HepG2 (cell line): ENCODE results near the gene RPS19. TPM values are rescaled to one million over a fixed set of nuclear protein-coding genes. Genes with fewer than 3 reads are reported as not detected.
A peak's percentile ranks its signal among the peaks of the same experiment; 100 is the strongest.

Experiments used
- ATAC-seq: fragments of 200-7000 bp; cut with Tn5 transposase; 3 replicates; pipeline ENCODE4 v1.9.1; 2020; ENCODE audit warnings: mild to moderate bottlenecking, moderate library complexity
- BruUV-seq: library from RNA; stranded (reverse); fragments of 400-500 nt; replicated peaks from 2 replicates; lab custom pipeline; 2021; lab: Mats Ljungman, UMichigan
- CTCF ChIA-PET: fragments of 300-600 bp; formaldehyde crosslinking; extraction: SDS; loops from one replicate; lab custom pipeline; 2021; ENCODE audit warnings: low total read pairs, inconsistent platforms, low intra/inter-chr PET ratio; lab: Yijun Ruan, JAX
- POLR2A ChIA-PET: fragments of 350-600 bp; sonication (Branson Sonifier 250); formaldehyde crosslinking; loops from one replicate; lab custom pipeline; 2020; ENCODE audit warnings: antibody characterized with exemption, inconsistent platforms; lab: Yijun Ruan, JAX
- DNase-seq: peaks from one replicate; pipeline ENCODE4 v3.0.0-alpha.2; 2015; ENCODE audit warnings: low spot score
- FAIRE-seq: peaks from 3 replicates; lab custom pipeline; 2011; peaks lifted over from hg19 to GRCh38; lab: Jason Lieb, UNC
- H2AFZ ChIP-seq: one replicate; pipeline ENCODE4 v1.6.1; 2011; ENCODE audit warnings: low read length, inconsistent platforms
- H3K27ac ChIP-seq: fragments of 300-600 bp; 3 replicates; pipeline ENCODE4 v1.8.0; 2011; ENCODE audit warnings: mixed run types, mild to moderate bottlenecking, mixed read lengths, low read length, inconsistent platforms; ENCODE audit not compliant: insufficient read depth; ENCODE audit errors: extremely low read length
- H3K27me3 ChIP-seq, 2 experiments: fragments of 200-600 bp in 1 of 2; 2 replicates in 1 of 2; 3 replicates in 1 of 2; pipeline versions ENCODE4 v1.6.0 to v1.8.0; 2011; ENCODE audit warnings: low read length in 2 of 2, mild to moderate bottlenecking in 2 of 2, moderate library complexity in 2 of 2, inconsistent platforms in 1 of 2; ENCODE audit not compliant: insufficient read depth in 2 of 2, control insufficient read depth in 1 of 2
- H3K36me3 ChIP-seq, 2 experiments: fragments of 200-600 bp in 1 of 2; replicated peaks in 1 of 2; 2 replicates in 1 of 2; 3 replicates in 1 of 2; pipeline versions ENCODE4 v1.5.1 to v1.8.0; 2011; ENCODE audit warnings: low read length in 2 of 2, inconsistent platforms in 1 of 2; ENCODE audit not compliant: insufficient read depth in 2 of 2, control insufficient read depth in 1 of 2
- H3K4me1 ChIP-seq: 2 replicates; pipeline ENCODE4 v1.5.1; 2012; ENCODE audit warnings: low read length, inconsistent platforms; ENCODE audit not compliant: insufficient read depth
- H3K4me2 ChIP-seq: 2 replicates; pipeline ENCODE4 v1.6.0; 2011; ENCODE audit warnings: low read depth, low read length, inconsistent platforms
- H3K4me3 ChIP-seq, 3 experiments: fragments of 200-600 bp in 1 of 3; sonication (generic), shearing (Covaris generic) in 1 of 3; replicated peaks in 1 of 3; 2 replicates each; pipeline ENCODE4 v1.5.1; 2011 to 2016; ENCODE audit warnings: low read length in 3 of 3, inconsistent platforms in 2 of 3, low read depth in 2 of 3, mild to moderate bottlenecking in 2 of 3, control low read depth in 1 of 3, mixed read lengths in 1 of 3; ENCODE audit not compliant: insufficient read depth in 1 of 3
- H3K79me2 ChIP-seq: one replicate; pipeline ENCODE4 v1.6.1; 2011; ENCODE audit warnings: low read length, inconsistent platforms; ENCODE audit not compliant: insufficient read depth
- H3K9ac ChIP-seq: 2 replicates; pipeline ENCODE4 v1.6.0; 2011; ENCODE audit warnings: mild to moderate bottlenecking, low read depth, low read length, inconsistent platforms; ENCODE audit not compliant: insufficient read depth
- H3K9me3 ChIP-seq: 2 replicates; pipeline ENCODE4 v1.5.1; 2012; ENCODE audit warnings: mild to moderate bottlenecking, low read length
- H4K20me1 ChIP-seq: 2 replicates; pipeline ENCODE4 v1.6.0; 2011; ENCODE audit warnings: inconsistent platforms, mild to moderate bottlenecking, low read length, moderate library complexity; ENCODE audit not compliant: insufficient read depth
- KDM6A ChIP-seq: IDR thresholded peaks from 2 replicates; pipeline ENCODE4 v1.6.1; 2016; ENCODE audit warnings: low read depth
- MNT ChIP-seq: fragments of 450-650 bp; IDR thresholded peaks from 2 replicates; pipeline ENCODE4 v1.6.1; 2016
- NFYB ChIP-seq: sonication (generic); formaldehyde crosslinking; IDR thresholded peaks from 2 replicates; pipeline ENCODE4 v1.4.0; 2020; ENCODE audit warnings: missing genetic modification reagents
- NR2F6 ChIP-seq, 2 experiments: IDR thresholded peaks; 2 replicates each; pipeline ENCODE4 v1.6.1; 2016; ENCODE audit warnings: antibody characterized with exemption in 1 of 2, mild to moderate bottlenecking in 1 of 2
- POLR2AphosphoS5 ChIP-seq: IDR thresholded peaks from 2 replicates; pipeline ENCODE4 v1.6.1; 2012; ENCODE audit warnings: low read depth, low read length
- RFXAP ChIP-seq: sonication (generic); formaldehyde crosslinking; IDR thresholded peaks from 2 replicates; pipeline ENCODE4 v1.4.0; 2020; ENCODE audit warnings: missing genetic modification reagents, borderline replicate concordance
- SP140L ChIP-seq: sonication (generic); formaldehyde crosslinking; IDR thresholded peaks from 2 replicates; pipeline ENCODE4 v1.4.0; 2020; ENCODE audit warnings: missing genetic modification reagents, borderline replicate concordance
- ZMYM2 ChIP-seq: sonication (generic); formaldehyde crosslinking; IDR thresholded peaks from 2 replicates; pipeline ENCODE4 v1.8.0; 2022; ENCODE audit warnings: mild to moderate bottlenecking, missing genetic modification reagents
- ZNF124 ChIP-seq: sonication (generic); formaldehyde crosslinking; IDR thresholded peaks from 2 replicates; pipeline ENCODE4 v1.4.0; 2020; ENCODE audit warnings: missing genetic modification reagents
- ZNF615 ChIP-seq: sonication (generic); formaldehyde crosslinking; IDR thresholded peaks from 2 replicates; pipeline ENCODE4 v1.5.0; 2020; ENCODE audit warnings: mild to moderate bottlenecking, missing genetic modification reagents, borderline replicate concordance
- ZNF709 ChIP-seq: sonication (generic); formaldehyde crosslinking; IDR thresholded peaks from 2 replicates; pipeline ENCODE4 v1.5.0; 2020; ENCODE audit warnings: mild to moderate bottlenecking, missing genetic modification reagents
- WGBS: methylation state at CpG from one replicate; pipeline ENCODE4 v1.1.6; 2017; ENCODE audit warnings: low lambda C conversion rate; 5-methylcytosine and 5-hydroxymethylcytosine counted together
- in situ Hi-C: cut with HindIII; loops from 2 replicates; pipeline ENCODE4 v1.10.0; 2017; ENCODE audit warnings: low pct_unique_long_range_greater_than_20kb; ENCODE audit not compliant: extremely low pct_ligation_motif_present
- intact Hi-C: fragments of 100-400 bp; cut with micrococcal nuclease; formaldehyde crosslinking; loops from one replicate; pipeline ENCODE4 v1.10.0; 2022; ENCODE audit not compliant: unreplicated experiment
- polyA plus RNA-seq, 8 experiments: library from polyadenylated mRNA; depleted of rRNA in 3 of 8; stranded (reverse) in 7 of 8; unstranded in 1 of 8; fragments of >200 nt; fragmentation: Illumina TruSeq in 4 of 8; extraction: Trizol in 4 of 8; gene quantifications; 2 replicates each; pipeline versions ENCODE4 v1.2.1 to v1.2.3, GENCODE V29; 2011 to 2016; ENCODE audit warnings: low read depth in 4 of 8, missing spikeins in 1 of 8, mixed read lengths in 1 of 8; ENCODE audit not compliant: insufficient read depth in 1 of 8
- total RNA-seq, 5 experiments: library from RNA; depleted of rRNA; stranded (reverse); fragments of >200 nt; fragmentation: Illumina TruSeq; extraction: Trizol; gene quantifications; 2 replicates each; pipeline ENCODE4 v1.2.3, GENCODE V29; 2016; ENCODE audit warnings: low read depth in 1 of 5
- TF ChIP-seq, protein P1 (sequence below): sonication (generic); formaldehyde crosslinking; IDR thresholded peaks from 2 replicates; pipeline ENCODE4 v1.5.0; 2020; ENCODE audit warnings: mild to moderate bottlenecking, missing genetic modification reagents, borderline replicate concordance

The RPS19 gene
- total and polyA plus RNA-seq, 2 of the 13 experiments (the other 11 are each of a cell fraction or from before 2014, with no cell fraction given): 1,983 to 4,758 TPM

- CTCF ChIA-PET: no interaction called here
- Histone ChIP-seq H4K20me1 (no peaks in the 10 kb centered on the region), H3K9ac (no peak overlapping the region), H3K9me3 (no peaks in the 10 kb centered on the region), H3K27me3 (no peaks in the 10 kb centered on the region), H3K27ac (no peak overlapping the region), H3K4me1 (no peaks in the 10 kb centered on the region), H3K4me2 (no peak overlapping the region), H3K79me2 (no peaks in the 10 kb centered on the region)
- no TSS peak for BruUV-seq
- WGBS: 2% methylated on average over 4 of the region's 4 CpGs
- intact Hi-C loops (no loop called here), in situ Hi-C loops (no loop called here)
- ATAC-seq (no peak), FAIRE-seq (no peak), DNase-seq (no peak)
- POLR2A ChIA-PET: no interaction called here
- TF ChIP-seq ZMYM2 (CRISPR knock-in tag): no peak
- TF ChIP-seq MNT: peak; percentile 78
- TF ChIP-seq, all 625 proteins: peak for 1
- H3K4me3 ChIP-seq: no peak overlapping the region
- H3K36me3 ChIP-seq: no peaks in the 10 kb centered on the region
- no peak overlapping the region for H2AFZ ChIP-seq
Measured at GRCh38 chr19:41815301-41815700, 44.8 kb upstream of the RPS19 start.

DNA sequence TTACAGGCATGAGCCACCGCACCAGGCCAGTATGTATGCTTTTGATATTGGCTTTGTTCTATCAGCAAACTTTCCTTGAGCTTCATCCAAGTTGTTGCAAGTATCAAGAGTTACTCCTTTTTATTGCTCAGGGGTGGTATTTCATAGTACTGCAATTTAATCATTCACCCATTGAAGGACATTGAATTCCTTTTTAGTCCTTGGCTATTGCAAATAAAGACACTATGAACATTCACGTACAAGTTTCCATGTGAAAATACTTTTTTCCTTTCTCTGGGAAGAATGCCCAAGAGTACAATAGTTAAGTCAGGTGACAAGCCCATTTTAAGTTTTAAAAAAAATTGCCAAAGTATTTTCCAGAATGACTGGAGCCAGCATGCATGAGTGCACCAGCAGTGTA lies 43.3 kb upstream of the RPS19 start:
- H3K4me1 ChIP-seq: no peaks in the 10 kb centered on the region
- TF ChIP-seq RFXAP: no peak
- no peak for TF ChIP-seq NR2F6 (IDR thresholded peaks at IDR 0.05)
- TF ChIP-seq NR2F6 (CRISPR knock-in tag; IDR thresholded peaks at IDR 0.05): no peak
- no peak for TF ChIP-seq SP140L
- TF ChIP-seq, protein P1, sequence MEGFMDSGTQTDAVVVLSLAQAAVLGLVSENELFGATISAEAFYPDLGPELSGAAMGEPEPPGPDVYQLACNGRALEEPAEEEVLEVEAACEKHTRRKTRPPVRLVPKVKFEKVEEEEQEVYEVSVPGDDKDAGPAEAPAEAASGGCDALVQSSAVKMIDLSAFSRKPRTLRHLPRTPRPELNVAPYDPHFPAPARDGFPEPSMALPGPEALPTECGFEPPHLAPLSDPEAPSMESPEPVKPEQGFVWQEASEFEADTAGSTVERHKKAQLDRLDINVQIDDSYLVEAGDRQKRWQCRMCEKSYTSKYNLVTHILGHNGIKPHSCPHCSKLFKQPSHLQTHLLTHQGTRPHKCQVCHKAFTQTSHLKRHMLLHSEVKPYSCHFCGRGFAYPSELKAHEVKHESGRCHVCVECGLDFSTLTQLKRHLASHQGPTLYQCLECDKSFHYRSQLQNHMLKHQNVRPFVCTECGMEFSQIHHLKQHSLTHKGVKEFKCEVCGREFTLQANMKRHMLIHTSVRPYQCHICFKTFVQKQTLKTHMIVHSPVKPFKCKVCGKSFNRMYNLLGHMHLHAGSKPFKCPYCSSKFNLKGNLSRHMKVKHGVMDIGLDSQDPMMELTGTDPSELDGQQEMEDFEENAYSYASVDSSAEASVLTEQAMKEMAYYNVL (CRISPR knock-in tag): no peak
- TF ChIP-seq ZNF709: no peak
- TF ChIP-seq KDM6A (CRISPR knock-in tag): no peak
- no peak for TF ChIP-seq POLR2AphosphoS5
- no peak for TF ChIP-seq ZNF615 (CRISPR knock-in tag)
- no peak for TF ChIP-seq ZNF124 (CRISPR knock-in tag)
- TF ChIP-seq NFYB (CRISPR knock-in tag): no peak
- no peaks in the 10 kb centered on the region for H3K36me3 ChIP-seq
- no peak overlapping the region for H3K9ac ChIP-seq
- DNase-seq: no peak
- ATAC-seq: no peak
- H3K9me3 ChIP-seq: no peaks in the 10 kb centered on the region
- no peak overlapping the region for H3K27ac ChIP-seq
- CTCF ChIA-PET: no interaction called here
- intact Hi-C loops (no loop called here), in situ Hi-C loops (no loop called here)
- H3K4me3 ChIP-seq: no peak overlapping the region
- no peak overlapping the region for H2AFZ ChIP-seq
- BruUV-seq: no TSS peak
- no peaks in the 10 kb centered on the region for H3K79me2 ChIP-seq
- no peak for FAIRE-seq
- POLR2A ChIA-PET: no interaction called here
- H3K27me3 ChIP-seq: 0 out of 5 replicates have a peak, but pooled peaks cover 0 to 6% of the 10 kb centered on the region in 2 experiments
- no peak overlapping the region for H3K4me2 ChIP-seq
- no peaks in the 10 kb centered on the region for H4K20me1 ChIP-seq
- WGBS: 10% methylated on average over 2 of the region's 2 CpGs
